HepG2 (cell line): ENCODE data around the gene PTPDC1.
"Not testable (repeated sequence)": the region's sequence is repeated elsewhere in the genome, so short reads cannot be mapped to it uniquely, and the experiment has no call there.

ENCODE experiments used
- CHD2 ChIP-seq: IDR thresholded peaks from 2 replicates; pipeline ENCODE4 v1.6.1; 2011; ENCODE audit warnings: low read depth, low read length, improper control_type of control experiment
- DMTF1 ChIP-seq: sonication (generic); formaldehyde crosslinking; IDR thresholded peaks from 2 replicates; pipeline ENCODE4 v1.4.0; 2020; ENCODE audit warnings: mild to moderate bottlenecking, missing genetic modification reagents
- MXI1 ChIP-seq: IDR thresholded peaks from 3 replicates; pipeline ENCODE4 v1.6.1; 2012; ENCODE audit warnings: low read depth, low read length, inconsistent platforms, borderline replicate concordance
- ZHX2 ChIP-seq, 2 experiments: sonication (generic) in 1 of 2; formaldehyde crosslinking in 1 of 2; IDR thresholded peaks; 2 replicates each; pipeline versions ENCODE4 v1.6.1 to v1.9.0; 2014 to 2022; ENCODE audit warnings: antibody characterized with exemption in 1 of 2, borderline replicate concordance in 1 of 2, inconsistent platforms in 1 of 2, low read depth in 1 of 2, missing genetic modification reagents in 1 of 2
- ZNF670 ChIP-seq: sonication (generic); formaldehyde crosslinking; IDR thresholded peaks from 2 replicates; pipeline ENCODE4 v1.8.0; 2022; ENCODE audit warnings: mild to moderate bottlenecking, missing genetic modification reagents, borderline replicate concordance

GRCh38 chr9:94094219-94095145 is 10.2 kb downstream of the PTPDC1 start:
- TF ChIP-seq MXI1; CHD2; ZNF670 (CRISPR knock-in tag); ZHX2 (IDR thresholded peaks at IDR 0.05; ENCODE audit: low read depth); ZHX2 (CRISPR knock-in tag; IDR thresholded peaks at IDR 0.05; ENCODE audit: borderline replicate concordance); DMTF1: not testable (repeated sequence)
